ENCODE results near the gene ACOX1. TPM values are rescaled to one million over a fixed set of nuclear protein-coding genes. Genes with fewer than 3 reads are reported as not detected.

ACOX1 gene
- total and polyA plus RNA-seq, 2 of the 13 experiments (the other 11 are each of a cell fraction or from before 2014, with no cell fraction given) = 86.4 to 120 TPM

GRCh38 chr17:75996665-75997590, 18.0 kb upstream of the ACOX1 start (continued):
- TF ChIP-seq ARID5B (CRISPR knock-in tag; IDR thresholded peaks at IDR 0.05) = peak; percentile 95
- no peak for TF ChIP-seq ZNF282 (IDR thresholded peaks at IDR 0.05; ENCODE audit: partially characterized antibody)
- peak; percentile 80; the same call in 1 of the 2 replicates for TF ChIP-seq RCOR2 (CRISPR knock-in tag; IDR thresholded peaks at IDR 0.05)
- TF ChIP-seq ZNF337 (CRISPR knock-in tag; IDR thresholded peaks at IDR 0.05; ENCODE audit: borderline replicate concordance, low read depth) = peak; percentile 71; the same call in 1 of the 2 replicates
- no peak for TF ChIP-seq ZBTB40 (IDR thresholded peaks at IDR 0.05)
- TF ChIP-seq ZBTB40 (CRISPR knock-in tag; IDR thresholded peaks at IDR 0.05) = 0 out of 2 replicates have a peak, but pooled peaks have one; percentile 9
- TF ChIP-seq BCL3 (CRISPR knock-in tag; IDR thresholded peaks at IDR 0.05) = peak; percentile 81; the same call in 1 of the 2 replicates
- TF ChIP-seq JUN (CRISPR knock-in tag; IDR thresholded peaks at IDR 0.05) = 0 out of 2 replicates have a peak, but pooled peaks have one; percentile 59
- TF ChIP-seq ZNF720 (CRISPR knock-in tag; IDR thresholded peaks at IDR 0.05) = peak; percentile 64; the same call in 1 of the 2 replicates
- TF ChIP-seq NR0B2 (CRISPR knock-in tag; IDR thresholded peaks at IDR 0.05) = no peak
- TF ChIP-seq ETV5 (CRISPR knock-in tag; IDR thresholded peaks at IDR 0.05; ENCODE audit: borderline replicate concordance) = peak; percentile 38
- peak; percentile 51 for TF ChIP-seq CEBPB (IDR thresholded peaks at IDR 0.05; ENCODE audit: borderline replicate concordance, low read depth, low read length)
